HEK293 (cell line): ENCODE data around the gene POU2F2.
A peak's percentile ranks its signal among the peaks of the same experiment; 100 is the strongest.

Experiments
- AEBP2 ChIP-seq: fragments of 450-650 bp; formaldehyde crosslinking; IDR thresholded peaks from 2 replicates; pipeline ENCODE4 v1.5.1; 2016; ENCODE audit warnings: missing biosample characterization, missing genetic modification characterization, borderline replicate concordance
- CTCF ChIP-seq: fragments of 450-650 bp; formaldehyde crosslinking; IDR thresholded peaks from 2 replicates; pipeline ENCODE4 v1.5.1; 2016; ENCODE audit warnings: missing biosample characterization, missing genetic modification characterization
- HIC1 ChIP-seq: fragments of 450-650 bp; formaldehyde crosslinking; IDR thresholded peaks from 2 replicates; pipeline ENCODE4 v1.5.1; 2016; ENCODE audit warnings: missing biosample characterization, missing genetic modification characterization
- INSM2 ChIP-seq: fragments of 450-650 bp; formaldehyde crosslinking; IDR thresholded peaks from 2 replicates; pipeline ENCODE4 v1.5.1; 2016; ENCODE audit warnings: missing biosample characterization, missing genetic modification characterization
- KLF16 ChIP-seq: fragments of 450-650 bp; formaldehyde crosslinking; IDR thresholded peaks from 2 replicates; pipeline ENCODE4 v1.5.1; 2017; ENCODE audit warnings: missing biosample characterization, missing genetic modification characterization
- KLF9 ChIP-seq: fragments of 450-650 bp; formaldehyde crosslinking; IDR thresholded peaks from 2 replicates; pipeline ENCODE4 v1.5.1; 2016; ENCODE audit warnings: missing biosample characterization, missing genetic modification characterization, low read depth
- OSR2 ChIP-seq: fragments of 450-650 bp; formaldehyde crosslinking; IDR thresholded peaks from 2 replicates; pipeline ENCODE4 v1.5.1; 2016; ENCODE audit warnings: missing biosample characterization, missing genetic modification characterization
- SETDB1 ChIP-seq: IDR thresholded peaks from one replicate; pipeline ENCODE4 v1.6.1; 2017; ENCODE audit warnings: mild to moderate bottlenecking, low read length, moderate library complexity, mixed read lengths; ENCODE audit not compliant: insufficient read length
- SP7 ChIP-seq: fragments of 450-650 bp; formaldehyde crosslinking; IDR thresholded peaks from 2 replicates; pipeline ENCODE4 v1.5.1; 2016; ENCODE audit warnings: missing biosample characterization, missing genetic modification characterization
- ZBTB1 ChIP-seq: fragments of 450-650 bp; formaldehyde crosslinking; IDR thresholded peaks from 2 replicates; pipeline ENCODE4 v1.5.1; 2016; ENCODE audit warnings: missing biosample characterization, missing genetic modification characterization
- ZNF112 ChIP-seq: fragments of 450-650 bp; formaldehyde crosslinking; IDR thresholded peaks from 2 replicates; pipeline ENCODE4 v1.5.0; 2017; ENCODE audit warnings: missing biosample characterization, missing genetic modification characterization
- ZNF133 ChIP-seq: fragments of 450-650 bp; formaldehyde crosslinking; IDR thresholded peaks from 2 replicates; pipeline ENCODE4 v1.5.1; 2016; ENCODE audit warnings: missing biosample characterization, missing genetic modification characterization
- ZNF148 ChIP-seq: fragments of 450-650 bp; formaldehyde crosslinking; IDR thresholded peaks from 2 replicates; pipeline ENCODE4 v1.5.0; 2017; ENCODE audit warnings: missing biosample characterization, missing genetic modification characterization, borderline replicate concordance
- ZNF175 ChIP-seq: fragments of 450-650 bp; formaldehyde crosslinking; IDR thresholded peaks from 2 replicates; pipeline ENCODE4 v1.5.1; 2016; ENCODE audit warnings: missing biosample characterization, missing genetic modification characterization
- ZNF2 ChIP-seq: fragments of 450-650 bp; formaldehyde crosslinking; IDR thresholded peaks from 2 replicates; pipeline ENCODE4 v1.5.1; 2016; ENCODE audit warnings: missing biosample characterization, missing genetic modification characterization
- ZNF202 ChIP-seq: fragments of 450-650 bp; formaldehyde crosslinking; IDR thresholded peaks from 2 replicates; pipeline ENCODE4 v1.5.1; 2016; ENCODE audit warnings: missing biosample characterization, missing genetic modification characterization, borderline replicate concordance
- ZNF223 ChIP-seq: fragments of 450-650 bp; formaldehyde crosslinking; IDR thresholded peaks from 2 replicates; pipeline ENCODE4 v1.5.1; 2016; ENCODE audit warnings: missing biosample characterization, missing genetic modification characterization
- ZNF426 ChIP-seq: fragments of 450-650 bp; formaldehyde crosslinking; IDR thresholded peaks from 2 replicates; pipeline ENCODE4 v1.5.1; 2017; ENCODE audit warnings: missing biosample characterization, missing genetic modification characterization, mild to moderate bottlenecking, inconsistent platforms, moderate library complexity
- ZNF510 ChIP-seq: fragments of 450-650 bp; formaldehyde crosslinking; IDR thresholded peaks from 2 replicates; pipeline ENCODE4 v1.5.1; 2018; ENCODE audit warnings: mild to moderate bottlenecking, missing genetic modification characterization, missing biosample characterization; ENCODE audit not compliant: insufficient replicate concordance
- ZNF555 ChIP-seq: fragments of 450-650 bp; formaldehyde crosslinking; conservative IDR thresholded peaks from 2 replicates; pipeline ENCODE4 v1.5.1; 2017; ENCODE audit warnings: missing biosample characterization, mild to moderate bottlenecking, missing genetic modification characterization, inconsistent platforms
- ZNF561 ChIP-seq: fragments of 450-650 bp; IDR thresholded peaks from 2 replicates; pipeline ENCODE4 v1.5.1; 2018; ENCODE audit warnings: missing biosample characterization, missing genetic modification characterization, borderline replicate concordance
- ZNF571 ChIP-seq: fragments of 450-650 bp; formaldehyde crosslinking; IDR thresholded peaks from 2 replicates; pipeline ENCODE4 v1.5.0; 2017; ENCODE audit warnings: missing biosample characterization, missing genetic modification characterization
- ZNF610 ChIP-seq: fragments of 450-650 bp; formaldehyde crosslinking; IDR thresholded peaks from 2 replicates; pipeline ENCODE4 v1.5.1; 2016; ENCODE audit warnings: missing biosample characterization, missing genetic modification characterization, borderline replicate concordance
- ZNF629 ChIP-seq: fragments of 450-650 bp; formaldehyde crosslinking; IDR thresholded peaks from 2 replicates; pipeline ENCODE4 v1.5.1; 2017; ENCODE audit warnings: missing biosample characterization, missing genetic modification characterization
- ZNF660 ChIP-seq: fragments of 450-650 bp; IDR thresholded peaks from 2 replicates; pipeline ENCODE4 v1.5.1; 2018; ENCODE audit warnings: missing biosample characterization, mild to moderate bottlenecking, missing genetic modification characterization
- ZNF707 ChIP-seq: fragments of 450-650 bp; formaldehyde crosslinking; IDR thresholded peaks from 2 replicates; pipeline ENCODE4 v1.5.1; 2016; ENCODE audit warnings: missing biosample characterization, missing genetic modification characterization
- ZNF837 ChIP-seq: fragments of 450-650 bp; formaldehyde crosslinking; IDR thresholded peaks from 2 replicates; pipeline ENCODE4 v1.5.1; 2016; ENCODE audit warnings: missing biosample characterization, missing genetic modification characterization
- ZSCAN16 ChIP-seq: fragments of 450-650 bp; formaldehyde crosslinking; IDR thresholded peaks from 2 replicates; pipeline ENCODE4 v1.5.1; 2016; ENCODE audit warnings: missing biosample characterization, missing genetic modification characterization
- ZSCAN18 ChIP-seq: fragments of 450-650 bp; formaldehyde crosslinking; IDR thresholded peaks from 2 replicates; pipeline ENCODE4 v1.5.1; 2016; ENCODE audit warnings: missing biosample characterization, missing genetic modification characterization
- ZXDB ChIP-seq: fragments of 450-650 bp; formaldehyde crosslinking; IDR thresholded peaks from 2 replicates; pipeline ENCODE4 v1.5.1; 2016; ENCODE audit warnings: missing biosample characterization, missing genetic modification characterization

Gene POU2F2

GRCh38 chr19:42092350-42092749, 39.9 kb downstream of the POU2F2 start (continued):
- no peak for TF ChIP-seq AEBP2 (tag by site-specific recombination)
- 0 out of 2 replicates have a peak, but pooled peaks have one; percentile 23 for TF ChIP-seq ZXDB (tag by site-specific recombination)
- TF ChIP-seq SETDB1, result no peak
- TF ChIP-seq HIC1 (tag by site-specific recombination), result peak; percentile 58; the same call in 1 of the 2 replicates
- no peak for TF ChIP-seq ZNF426
- 0 out of 2 replicates have a peak, but pooled peaks have one; percentile 9 for TF ChIP-seq ZNF660 (tag by site-specific recombination)
- TF ChIP-seq ZNF571, result no peak
- TF ChIP-seq ZNF133 (tag by site-specific recombination), result no peak
- TF ChIP-seq ZNF610 (tag by site-specific recombination), result no peak
- no peak for TF ChIP-seq ZSCAN16 (tag by site-specific recombination)
- TF ChIP-seq ZNF148, result no peak
- no peak for TF ChIP-seq ZNF175 (tag by site-specific recombination)
- TF ChIP-seq ZNF202 (tag by site-specific recombination), result no peak
- 0 out of 2 replicates have a peak, but pooled peaks have one; percentile 25 for TF ChIP-seq SP7
- no peak for TF ChIP-seq ZNF837 (tag by site-specific recombination)
- no peak for TF ChIP-seq ZNF561 (tag by site-specific recombination)
- TF ChIP-seq ZNF629 (tag by site-specific recombination), result no peak
- TF ChIP-seq ZSCAN18 (tag by site-specific recombination), result no peak
- peak; percentile 82 for TF ChIP-seq CTCF (tag by site-specific recombination)
- no peak for TF ChIP-seq ZNF510 (tag by site-specific recombination)
- TF ChIP-seq OSR2 (tag by site-specific recombination), result no peak
- no peak for TF ChIP-seq KLF9 (tag by site-specific recombination)
- TF ChIP-seq ZNF555 (tag by site-specific recombination), result no peak
- TF ChIP-seq INSM2 (tag by site-specific recombination), result no peak
- TF ChIP-seq ZBTB1, result no peak
- TF ChIP-seq ZNF707, result no peak
- no peak for TF ChIP-seq KLF16 (tag by site-specific recombination)
- no peak for TF ChIP-seq ZNF2 (tag by site-specific recombination)
- TF ChIP-seq ZNF223, result no peak
- no peak for TF ChIP-seq ZNF112 (tag by site-specific recombination)
